HepG2 (cell line): ENCODE results near the gene NUDT22. TPM values are rescaled to one million over a fixed set of nuclear protein-coding genes. Genes with fewer than 3 reads are reported as not detected.

Source experiments
- CHD4 ChIP-seq: fragments of 200-600 bp; sonication (generic); IDR thresholded peaks from 2 replicates; pipeline ENCODE4 v1.7.0; 2017; ENCODE audit warnings: mild to moderate bottlenecking, low read length, borderline replicate concordance
- HNF4G ChIP-seq, 2 experiments: sonication (generic) in 1 of 2; formaldehyde crosslinking in 1 of 2; IDR thresholded peaks; 2 replicates each; pipeline versions ENCODE4 v1.4.0 to v1.6.1; 2011 to 2020; ENCODE audit warnings: borderline replicate concordance in 2 of 2, low read depth in 2 of 2, mild to moderate bottlenecking in 2 of 2, low read length in 1 of 2, missing genetic modification reagents in 1 of 2, moderate library complexity in 1 of 2
- SALL1 ChIP-seq: sonication (generic); formaldehyde crosslinking; IDR thresholded peaks from 2 replicates; pipeline ENCODE4 v1.8.0; 2022; ENCODE audit warnings: mild to moderate bottlenecking, missing genetic modification reagents
- SIN3A ChIP-seq: IDR thresholded peaks from 2 replicates; pipeline ENCODE4 v1.6.1; 2011; ENCODE audit warnings: low read depth, mild to moderate bottlenecking, control low read depth, low read length, borderline replicate concordance
- SP4 ChIP-seq: sonication (generic); formaldehyde crosslinking; IDR thresholded peaks from 2 replicates; pipeline ENCODE4 v1.8.1; 2023; ENCODE audit warnings: mild to moderate bottlenecking, missing genetic modification reagents
- ZNF205 ChIP-seq: IDR thresholded peaks from 2 replicates; pipeline ENCODE4 v1.6.1; 2018; ENCODE audit warnings: missing biosample characterization, missing genetic modification reagents
- polyA plus RNA-seq, 8 experiments: library from polyadenylated mRNA; depleted of rRNA in 3 of 8; stranded (reverse) in 7 of 8; unstranded in 1 of 8; fragments of >200 nt; fragmentation: Illumina TruSeq in 4 of 8; extraction: Trizol in 4 of 8; gene quantifications; 2 replicates each; pipeline versions ENCODE4 v1.2.1 to v1.2.3, GENCODE V29; 2011 to 2016; ENCODE audit warnings: low read depth in 4 of 8, missing spikeins in 1 of 8, mixed read lengths in 1 of 8; ENCODE audit not compliant: insufficient read depth in 1 of 8
- total RNA-seq, 5 experiments: library from RNA; depleted of rRNA; stranded (reverse); fragments of >200 nt; fragmentation: Illumina TruSeq; extraction: Trizol; gene quantifications; 2 replicates each; pipeline ENCODE4 v1.2.3, GENCODE V29; 2016; ENCODE audit warnings: low read depth in 1 of 5
- TF ChIP-seq, protein P1 (sequence below): sonication (generic); formaldehyde crosslinking; IDR thresholded peaks from 2 replicates; pipeline ENCODE4 v1.4.0; 2020; ENCODE audit warnings: missing genetic modification reagents, borderline replicate concordance
- TF ChIP-seq, protein P2 (sequence below): sonication (generic); formaldehyde crosslinking; IDR thresholded peaks from 2 replicates; pipeline ENCODE4 v1.8.0; 2022; ENCODE audit warnings: mild to moderate bottlenecking, missing genetic modification reagents, borderline replicate concordance

Gene NUDT22
- total and polyA plus RNA-seq, 2 of the 13 experiments (the other 11 are each of a cell fraction or from before 2014, with no cell fraction given): 33.5 to 39.8 TPM

DNA sequence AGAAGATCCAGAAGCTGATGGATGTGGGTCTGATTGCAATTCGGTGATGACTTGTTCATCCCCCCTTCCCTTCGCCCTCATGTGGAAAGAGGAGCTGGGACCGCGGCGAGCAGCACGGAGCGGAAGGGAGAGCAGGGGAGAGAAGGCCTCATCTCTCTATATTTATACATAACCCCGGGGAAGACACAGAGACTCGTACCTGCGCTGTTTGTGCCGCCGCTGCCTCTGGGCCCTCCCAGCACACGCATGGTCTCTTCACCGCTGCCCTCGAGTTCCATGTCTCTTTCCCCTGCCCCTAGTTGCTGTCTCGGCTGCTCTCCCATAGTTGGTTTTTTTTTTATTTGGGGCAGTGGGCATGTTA, 22.0 kb upstream of the NUDT22 start (continued):
- TF ChIP-seq, protein P1, sequence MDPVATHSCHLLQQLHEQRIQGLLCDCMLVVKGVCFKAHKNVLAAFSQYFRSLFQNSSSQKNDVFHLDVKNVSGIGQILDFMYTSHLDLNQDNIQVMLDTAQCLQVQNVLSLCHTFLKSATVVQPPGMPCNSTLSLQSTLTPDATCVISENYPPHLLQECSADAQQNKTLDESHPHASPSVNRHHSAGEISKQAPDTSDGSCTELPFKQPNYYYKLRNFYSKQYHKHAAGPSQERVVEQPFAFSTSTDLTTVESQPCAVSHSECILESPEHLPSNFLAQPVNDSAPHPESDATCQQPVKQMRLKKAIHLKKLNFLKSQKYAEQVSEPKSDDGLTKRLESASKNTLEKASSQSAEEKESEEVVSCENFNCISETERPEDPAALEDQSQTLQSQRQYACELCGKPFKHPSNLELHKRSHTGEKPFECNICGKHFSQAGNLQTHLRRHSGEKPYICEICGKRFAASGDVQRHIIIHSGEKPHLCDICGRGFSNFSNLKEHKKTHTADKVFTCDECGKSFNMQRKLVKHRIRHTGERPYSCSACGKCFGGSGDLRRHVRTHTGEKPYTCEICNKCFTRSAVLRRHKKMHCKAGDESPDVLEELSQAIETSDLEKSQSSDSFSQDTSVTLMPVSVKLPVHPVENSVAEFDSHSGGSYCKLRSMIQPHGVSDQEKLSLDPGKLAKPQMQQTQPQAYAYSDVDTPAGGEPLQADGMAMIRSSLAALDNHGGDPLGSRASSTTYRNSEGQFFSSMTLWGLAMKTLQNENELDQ (CRISPR knock-in tag): no peak
- TF ChIP-seq SP4 (CRISPR knock-in tag) (no peak), SALL1 (CRISPR knock-in tag) (no peak), CHD4 (no peak), HNF4G (IDR thresholded peaks at IDR 0.05; ENCODE audit: borderline replicate concordance, low read depth, low read length) (no peak), HNF4G (CRISPR knock-in tag; IDR thresholded peaks at IDR 0.05; ENCODE audit: borderline replicate concordance, low read depth) (no peak), ZNF205 (CRISPR knock-in tag) (no peak), SIN3A (no peak)
- TF ChIP-seq, protein P2, sequence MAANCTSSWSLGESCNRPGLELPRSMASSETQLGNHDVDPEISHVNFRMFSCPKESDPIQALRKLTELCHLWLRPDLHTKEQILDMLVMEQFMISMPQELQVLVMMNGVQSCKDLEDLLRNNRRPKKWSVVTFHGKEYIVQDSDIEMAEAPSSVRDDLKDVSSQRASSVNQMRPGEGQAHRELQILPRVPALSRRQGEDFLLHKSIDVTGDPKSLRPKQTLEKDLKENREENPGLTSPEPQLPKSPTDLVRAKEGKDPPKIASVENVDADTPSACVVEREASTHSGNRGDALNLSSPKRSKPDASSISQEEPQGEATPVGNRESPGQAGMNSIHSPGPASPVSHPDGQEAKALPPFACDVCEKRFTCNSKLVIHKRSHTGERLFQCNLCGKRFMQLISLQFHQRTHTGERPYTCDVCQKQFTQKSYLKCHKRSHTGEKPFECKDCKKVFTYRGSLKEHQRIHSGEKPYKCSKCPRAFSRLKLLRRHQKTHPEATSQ (CRISPR knock-in tag): no peak
